Fibroblast of lung (primary cell): ENCODE results near the gene IL22RA2. TPM values are rescaled to one million over a fixed set of nuclear protein-coding genes. Genes with fewer than 3 reads are reported as not detected.

Source experiments
- DNase-seq, 2 donors: peaks; one replicate each; pipeline versions ENCODE4 v3.0.0 to v3.0.0-alpha.2; 2010; ENCODE audit warnings: low read depth in 2 of 2
- H2AFZ ChIP-seq: 2 replicates; pipeline ENCODE4 v1.5.1; 2012; ENCODE audit warnings: low read length, control low read depth, inconsistent platforms
- H3K27ac ChIP-seq: 2 replicates; pipeline ENCODE4 v1.5.1; 2011; ENCODE audit warnings: low read length, control low read depth; ENCODE audit not compliant: insufficient read depth
- H3K27me3 ChIP-seq: 2 replicates; pipeline ENCODE4 v1.5.1; 2011; ENCODE audit warnings: mild to moderate bottlenecking, low read length; ENCODE audit not compliant: control insufficient read depth, insufficient read depth
- H3K36me3 ChIP-seq: 2 replicates; pipeline ENCODE4 v1.5.1; 2011; ENCODE audit warnings: low read length; ENCODE audit not compliant: control insufficient read depth, insufficient read depth
- H3K4me1 ChIP-seq: 2 replicates; pipeline ENCODE4 v1.5.1; 2011; ENCODE audit warnings: low read length; ENCODE audit not compliant: control insufficient read depth, insufficient read depth; ENCODE audit errors: extremely low read depth
- H3K4me2 ChIP-seq: 2 replicates; pipeline ENCODE4 v1.5.1; 2011; ENCODE audit warnings: low read length, control low read depth; ENCODE audit not compliant: insufficient read depth; ENCODE audit errors: extremely low read depth
- H3K4me3 ChIP-seq, 4 experiments: fragments of 200-600 bp in 1 of 4; sonication (generic) in 1 of 4; replicated peaks in 1 of 4; 2 replicates each; pipeline ENCODE4 v1.5.1; 2011 to 2016; ENCODE audit warnings: low read length in 4 of 4, low read depth in 3 of 4, mild to moderate bottlenecking in 3 of 4, control low read depth in 2 of 4, inconsistent platforms in 1 of 4, mixed read lengths in 1 of 4; ENCODE audit not compliant: insufficient read depth in 1 of 4; ENCODE audit errors: control extremely low read depth in 1 of 4
- H3K79me2 ChIP-seq: 2 replicates; pipeline ENCODE4 v1.5.1; 2012; ENCODE audit warnings: mild to moderate bottlenecking, low read length, inconsistent platforms; ENCODE audit not compliant: control insufficient read depth, insufficient read depth
- H3K9ac ChIP-seq: 2 replicates; pipeline ENCODE4 v1.5.1; 2011; ENCODE audit warnings: mild to moderate bottlenecking, low read length, control low read depth; ENCODE audit not compliant: insufficient read depth
- H3K9me3 ChIP-seq: 2 replicates; pipeline ENCODE4 v1.5.1; 2012; ENCODE audit warnings: low read depth, low read length; ENCODE audit not compliant: control insufficient read depth, insufficient read depth
- H4K20me1 ChIP-seq: 2 replicates; pipeline ENCODE4 v1.5.1; 2011; ENCODE audit warnings: low read length; ENCODE audit not compliant: control insufficient read depth, insufficient read depth; ENCODE audit errors: extremely low read depth
- EZH2 ChIP-seq: IDR thresholded peaks from 2 replicates; pipeline ENCODE4 v1.5.1; 2012; ENCODE audit warnings: low read length, control low read depth, mild to moderate bottlenecking; ENCODE audit errors: missing control alignments
- polyA plus RNA-seq, 2 donors: library from polyadenylated mRNA; depleted of rRNA in 1 of 2; stranded (reverse) in 1 of 2; unstranded in 1 of 2; fragments of >200 nt; gene quantifications; 2 replicates each; pipeline ENCODE4 v1.2.1, GENCODE V29; 2011 to 2012; ENCODE audit warnings: missing spikeins in 1 of 2
- total RNA-seq: library from RNA; depleted of rRNA; stranded (reverse); fragments of >200 nt; gene quantifications from 2 replicates; pipeline ENCODE4 v1.2.1, GENCODE V29; 2014
- TF ChIP-seq, protein P1 (sequence below), 2 donors: IDR thresholded peaks in 1 of 2; conservative IDR thresholded peaks in 1 of 2; 1 replicate in 1 of 2; 2 replicates in 1 of 2; pipeline ENCODE4 v1.5.1; 2011 to 2012; ENCODE audit warnings: low read length in 2 of 2, control low read depth in 1 of 2, inconsistent platforms in 1 of 2, low read depth in 1 of 2, mild to moderate bottlenecking in 1 of 2

Gene IL22RA2
- total and polyA plus RNA-seq, 2 donors (not counting 1 experiment from before 2014, with no cell fraction given), result not detected

DNA sequence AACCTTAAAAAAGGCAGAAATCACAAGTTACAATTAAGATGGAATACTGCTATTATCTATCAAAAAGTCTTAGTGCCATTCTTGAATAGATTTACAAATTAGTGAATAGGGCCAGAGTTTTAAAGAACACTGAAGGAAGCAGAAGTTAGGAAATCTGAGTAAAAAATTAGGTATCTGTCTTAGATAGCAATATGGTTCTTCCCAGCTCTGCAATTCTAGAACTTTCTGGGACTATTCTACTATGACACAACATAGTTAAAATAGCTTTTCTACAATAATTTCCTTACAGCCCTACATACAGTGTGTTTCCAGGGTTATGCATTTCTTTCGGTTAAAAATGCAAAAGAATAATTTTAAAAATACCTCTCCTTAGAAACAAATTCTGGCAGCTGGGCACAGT lies 27.6 kb upstream of the IL22RA2 start:
- H4K20me1 ChIP-seq, result no peaks in the 10 kb centered on the region

GRCh38 chr6:137200288-137200687 lies 26.8 kb upstream of the IL22RA2 start:
- no peak for DNase-seq
- Histone ChIP-seq H3K79me2 (no peaks in the 10 kb centered on the region), H3K4me3 (no peak overlapping the region), H3K36me3 (peaks cover 3% of the 10 kb centered on the region), H3K27ac (no peak overlapping the region), H2AFZ (no peak overlapping the region), H3K4me2 (no peak overlapping the region), H3K27me3 (no peaks in the 10 kb centered on the region), H3K4me1 (no peaks in the 10 kb centered on the region), H3K9me3 (no peaks in the 10 kb centered on the region), H3K9ac (no peak overlapping the region), H4K20me1 (no peaks in the 10 kb centered on the region)
- TF ChIP-seq, protein P1, sequence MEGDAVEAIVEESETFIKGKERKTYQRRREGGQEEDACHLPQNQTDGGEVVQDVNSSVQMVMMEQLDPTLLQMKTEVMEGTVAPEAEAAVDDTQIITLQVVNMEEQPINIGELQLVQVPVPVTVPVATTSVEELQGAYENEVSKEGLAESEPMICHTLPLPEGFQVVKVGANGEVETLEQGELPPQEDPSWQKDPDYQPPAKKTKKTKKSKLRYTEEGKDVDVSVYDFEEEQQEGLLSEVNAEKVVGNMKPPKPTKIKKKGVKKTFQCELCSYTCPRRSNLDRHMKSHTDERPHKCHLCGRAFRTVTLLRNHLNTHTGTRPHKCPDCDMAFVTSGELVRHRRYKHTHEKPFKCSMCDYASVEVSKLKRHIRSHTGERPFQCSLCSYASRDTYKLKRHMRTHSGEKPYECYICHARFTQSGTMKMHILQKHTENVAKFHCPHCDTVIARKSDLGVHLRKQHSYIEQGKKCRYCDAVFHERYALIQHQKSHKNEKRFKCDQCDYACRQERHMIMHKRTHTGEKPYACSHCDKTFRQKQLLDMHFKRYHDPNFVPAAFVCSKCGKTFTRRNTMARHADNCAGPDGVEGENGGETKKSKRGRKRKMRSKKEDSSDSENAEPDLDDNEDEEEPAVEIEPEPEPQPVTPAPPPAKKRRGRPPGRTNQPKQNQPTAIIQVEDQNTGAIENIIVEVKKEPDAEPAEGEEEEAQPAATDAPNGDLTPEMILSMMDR (conservative IDR thresholded peaks at IDR 0.05 in 1 of 2, IDR thresholded peaks at IDR 0.05 in 1 of 2; ENCODE audit: low read depth in 1 of 2, low read length in 2 of 2), result no peak
- no peak for TF ChIP-seq EZH2

More for the DNA sequence above, 27.6 kb upstream of the IL22RA2 start:
- Histone ChIP-seq H3K27me3 (no peaks in the 10 kb centered on the region), H3K4me2 (no peak overlapping the region), H3K4me1 (no peaks in the 10 kb centered on the region), H3K9me3 (no peaks in the 10 kb centered on the region), H2AFZ (no peak overlapping the region), H3K79me2 (no peaks in the 10 kb centered on the region), H3K27ac (no peak overlapping the region), H3K4me3 (no peak overlapping the region), H3K9ac (no peak overlapping the region), H3K36me3 (peaks cover 3% of the 10 kb centered on the region)
- TF ChIP-seq, protein P1 (conservative IDR thresholded peaks at IDR 0.05 in 1 of 2, IDR thresholded peaks at IDR 0.05 in 1 of 2; ENCODE audit: low read depth in 1 of 2, low read length in 2 of 2), result no peak
- no peak for TF ChIP-seq EZH2
- DNase-seq, result no peak

DNA sequence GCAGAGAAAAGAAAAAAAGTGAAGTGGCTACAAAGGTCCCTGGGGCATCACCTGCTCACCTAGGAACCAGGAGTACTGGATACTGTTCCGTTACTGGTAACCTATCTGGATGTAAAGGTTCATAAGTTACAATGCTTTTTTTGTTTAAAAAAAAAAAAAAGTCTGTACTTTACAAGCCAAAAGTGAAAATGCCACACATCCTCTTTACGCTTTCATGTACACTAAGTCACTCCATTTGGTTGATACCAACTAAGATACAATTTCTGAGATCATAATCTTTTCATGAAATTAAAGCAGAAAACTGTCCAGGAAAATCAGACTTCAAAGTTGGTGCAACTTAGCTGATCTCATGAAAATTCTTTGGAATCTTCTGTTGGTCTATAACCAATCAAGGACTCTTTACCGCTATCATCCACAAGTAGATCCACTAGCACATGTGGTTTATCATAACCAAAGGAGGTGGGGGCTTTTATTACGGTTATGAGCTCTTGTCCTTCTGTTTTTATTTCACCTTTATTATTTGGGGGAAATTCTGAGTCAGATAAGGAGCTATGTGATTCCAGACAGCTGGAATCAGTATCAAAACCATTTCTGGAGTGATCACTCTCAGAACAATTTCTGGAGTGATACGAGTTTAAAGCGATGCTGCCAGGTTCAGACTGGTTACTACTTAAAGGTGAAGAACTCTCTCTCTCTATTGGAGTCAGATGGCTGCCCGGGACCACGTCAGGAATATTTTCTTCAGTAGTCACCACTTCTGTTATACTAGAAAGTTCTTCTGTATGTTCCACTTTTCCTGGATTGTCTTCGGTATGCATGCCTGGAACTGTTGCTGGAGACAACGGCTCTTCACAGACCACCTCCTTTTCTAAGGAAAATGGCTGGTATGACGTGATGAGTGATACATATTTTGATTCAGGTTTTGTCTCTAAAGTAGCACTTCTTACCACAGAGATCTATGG lies 24.5 kb upstream of the IL22RA2 start:
- Histone ChIP-seq H3K27ac (no peak overlapping the region), H2AFZ (no peak overlapping the region), H3K4me3 (no peak overlapping the region), H3K9ac (no peak overlapping the region), H3K27me3 (no peaks in the 10 kb centered on the region), H3K9me3 (no peaks in the 10 kb centered on the region), H3K4me2 (no peak overlapping the region), H3K36me3 (peaks cover 3% of the 10 kb centered on the region), H4K20me1 (no peaks in the 10 kb centered on the region), H3K79me2 (no peaks in the 10 kb centered on the region), H3K4me1 (no peaks in the 10 kb centered on the region)
- no peak for DNase-seq
- TF ChIP-seq, protein P1 (conservative IDR thresholded peaks at IDR 0.05 in 1 of 2, IDR thresholded peaks at IDR 0.05 in 1 of 2; ENCODE audit: low read depth in 1 of 2, low read length in 2 of 2), result no peak
